T1000 (cell line): ENCODE data around the gene PKN3.
"Not testable (repeated sequence)": the region's sequence is repeated elsewhere in the genome, so short reads cannot be mapped to it uniquely, and the experiment has no call there.

Source experiments
- DNase-seq: peaks from one replicate; lab custom pipeline; 2025; ENCODE audit warnings: mixed read lengths; lab: John Stamatoyannopoulos, UW

PKN3 gene

GRCh38 chr9:128693738-128694137 lies 8.6 kb upstream of the PKN3 start:
- not testable (repeated sequence) for DNase-seq

- DNase-seq: no peak
These were observed 8.0 kb upstream of the PKN3 start for GRCh38 chr9:128694344-128694743.

- DNase-seq: no peak
These were observed 5.2 kb upstream of the PKN3 start for GRCh38 chr9:128696923-128697707.

- DNase-seq: not testable (repeated sequence)
These were observed 3.1 kb upstream of the PKN3 start for GRCh38 chr9:128699096-128699795.

- DNase-seq: no peak
These were observed 962 bp upstream of the PKN3 start for GRCh38 chr9:128701227-128701854.

- DNase-seq: no peak
These were observed 779 bp downstream of the PKN3 start for GRCh38 chr9:128702949-128703615.

- no peak for DNase-seq
These were observed 1.5 kb downstream of the PKN3 start for GRCh38 chr9:128703616-128704355.

- DNase-seq: no peak
These were observed 2.0 kb downstream of the PKN3 start for GRCh38 chr9:128704356-128704670.

- no peak for DNase-seq
These were observed 3.0 kb downstream of the PKN3 start for GRCh38 chr9:128705051-128705965.

- DNase-seq: no peak
These were observed 3.7 kb downstream of the PKN3 start for GRCh38 chr9:128706045-128706444.

- DNase-seq: no peak
These were observed 4.5 kb downstream of the PKN3 start for GRCh38 chr9:128706671-128707381.

- DNase-seq: no peak
These were observed 5.1 kb downstream of the PKN3 start for GRCh38 chr9:128707446-128707845.

GRCh38 chr9:128712451-128713410 lies 10.4 kb downstream of the PKN3 start:
- no peak for DNase-seq

- no peak for DNase-seq
These were observed 11.1 kb downstream of the PKN3 start for GRCh38 chr9:128713411-128713780.

- no peak for DNase-seq
These were observed 11.8 kb downstream of the PKN3 start for GRCh38 chr9:128713941-128714573.

- DNase-seq: no peak
These were observed 12.5 kb downstream of the PKN3 start for GRCh38 chr9:128714586-128715435.

- no peak for DNase-seq
These were observed 13.1 kb downstream of the PKN3 start for GRCh38 chr9:128715436-128715750.
